GM21723 (cell line): ENCODE measurements around the gene CHKA.

Source experiments
- ATAC-seq: cut with Tn5 transposase; IDR thresholded peaks from one replicate; pipeline ENCODE4 v1.9.1; 2021; ENCODE audit warnings: mild to moderate bottlenecking, moderate library complexity; ENCODE audit not compliant: unreplicated experiment

CHKA gene

DNA sequence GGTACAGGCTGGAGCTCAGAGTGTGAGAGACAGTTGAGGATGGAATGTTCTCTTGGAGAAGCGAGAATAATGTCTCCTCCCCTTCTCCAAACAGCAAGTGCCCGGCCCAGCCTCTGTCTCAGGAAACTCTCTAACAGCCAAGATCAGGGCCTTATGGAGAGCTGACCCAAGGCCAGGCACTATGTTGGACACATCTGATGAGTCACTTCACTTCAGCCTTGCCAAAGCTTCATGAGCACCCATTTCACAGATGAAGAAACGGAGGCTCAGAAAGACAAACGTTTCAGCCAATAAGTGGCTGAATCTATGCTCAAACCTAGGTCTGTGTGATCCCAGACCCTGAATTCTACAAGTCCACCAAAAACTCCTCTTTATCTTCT, 22.1 kb upstream of the CHKA start:
- ATAC-seq = no peak

DNA sequence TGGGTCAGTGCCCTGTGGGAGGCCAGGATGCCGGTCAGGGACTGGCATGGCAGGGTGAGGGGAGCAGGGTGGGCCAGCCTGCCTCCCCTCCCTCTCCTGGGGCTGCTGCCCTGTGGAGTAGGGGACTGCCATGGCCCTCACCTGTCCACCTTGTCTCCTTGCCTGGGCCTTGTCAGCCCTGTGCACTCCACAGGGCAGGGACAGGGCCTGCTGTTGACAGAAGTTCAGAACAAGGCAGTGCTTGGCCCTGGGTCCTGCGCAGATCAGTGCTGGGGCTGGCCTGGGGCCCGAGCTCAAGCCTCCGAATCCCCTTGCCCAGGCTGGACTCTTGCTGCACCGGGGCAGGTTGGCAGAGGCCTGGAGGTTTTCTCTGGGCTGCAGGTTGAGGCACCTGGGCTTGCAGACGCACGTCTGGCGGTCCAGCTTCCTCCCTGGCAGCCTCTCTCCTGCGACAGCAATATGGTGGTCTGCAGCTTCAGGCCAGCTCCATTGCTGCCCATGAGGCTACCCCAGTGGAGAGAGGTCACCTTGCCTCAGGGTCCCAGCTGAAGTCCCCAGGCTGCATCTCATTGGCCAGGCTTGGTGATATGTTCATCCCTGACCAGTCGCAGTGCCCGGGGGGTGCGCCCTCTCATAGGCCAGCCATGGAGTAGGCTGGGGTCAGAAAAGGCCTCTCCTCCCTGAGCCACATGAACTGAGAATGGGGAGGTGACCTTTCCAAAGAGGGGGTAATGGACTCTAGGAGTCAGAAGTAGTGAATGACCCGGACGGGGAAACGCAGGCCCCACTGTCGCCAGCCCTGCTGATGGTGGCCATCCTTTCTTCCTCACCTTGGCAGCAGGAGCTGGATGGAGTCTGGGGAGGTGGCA, 21.5 kb upstream of the CHKA start:
- no peak for ATAC-seq

DNA sequence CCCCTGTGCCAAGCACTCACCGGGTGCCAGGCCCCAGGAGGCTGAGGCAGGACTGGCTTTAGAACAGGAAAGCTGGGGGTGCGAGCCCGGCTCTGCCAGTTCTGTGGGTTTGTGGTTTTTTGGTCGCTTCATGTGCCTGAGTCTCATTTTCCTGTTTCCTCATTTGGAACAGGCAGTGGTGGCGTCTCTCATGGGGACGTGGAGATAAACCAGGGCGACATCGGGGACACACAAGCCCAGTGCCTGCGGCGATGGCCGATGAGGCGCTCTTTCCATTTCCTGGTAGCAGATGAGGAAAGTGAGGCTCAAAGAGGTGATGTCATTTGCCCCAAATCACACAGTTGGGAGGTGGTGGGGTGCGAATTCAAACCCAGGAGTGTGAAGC, 20.8 kb upstream of the CHKA start:
- ATAC-seq = no peak

DNA sequence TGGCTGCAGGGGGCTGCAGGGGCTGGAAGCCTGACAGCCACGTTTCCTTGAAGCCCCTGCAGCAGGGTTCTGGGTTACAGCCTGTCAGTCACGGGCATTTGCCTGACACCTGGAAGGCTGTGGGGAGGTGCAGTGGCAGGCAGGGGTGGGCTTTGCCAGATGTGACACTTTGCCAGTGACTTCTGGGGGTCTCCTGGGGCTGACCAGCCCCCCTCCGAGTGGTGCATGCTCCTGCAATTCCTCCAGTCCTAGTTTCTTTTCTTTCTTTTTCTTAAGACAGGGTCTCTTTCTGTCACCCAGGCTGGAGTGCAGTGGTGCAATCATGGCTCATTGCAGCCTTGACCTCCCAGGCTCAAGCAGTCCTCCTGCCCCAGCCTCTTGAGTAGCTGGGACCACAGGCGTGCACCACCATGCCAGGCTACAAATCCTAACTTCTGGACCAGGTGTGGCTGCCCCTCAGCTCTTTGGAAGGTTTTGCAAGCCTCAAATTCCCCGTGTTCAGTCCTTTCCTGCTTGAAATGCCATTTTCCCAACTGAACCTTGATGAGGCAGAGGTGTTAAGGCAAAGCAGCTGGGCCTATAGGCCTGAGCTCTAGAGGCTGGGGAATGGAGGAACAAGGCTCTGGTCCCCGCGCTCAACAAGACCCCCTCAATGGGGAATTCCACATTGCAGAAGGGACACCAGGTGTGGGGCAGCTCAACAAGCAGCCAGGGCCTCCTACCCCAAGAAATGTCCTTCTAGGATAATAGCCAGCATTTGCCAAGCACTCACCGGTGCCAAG, 20.2 kb upstream of the CHKA start:
- ATAC-seq = no peak

DNA sequence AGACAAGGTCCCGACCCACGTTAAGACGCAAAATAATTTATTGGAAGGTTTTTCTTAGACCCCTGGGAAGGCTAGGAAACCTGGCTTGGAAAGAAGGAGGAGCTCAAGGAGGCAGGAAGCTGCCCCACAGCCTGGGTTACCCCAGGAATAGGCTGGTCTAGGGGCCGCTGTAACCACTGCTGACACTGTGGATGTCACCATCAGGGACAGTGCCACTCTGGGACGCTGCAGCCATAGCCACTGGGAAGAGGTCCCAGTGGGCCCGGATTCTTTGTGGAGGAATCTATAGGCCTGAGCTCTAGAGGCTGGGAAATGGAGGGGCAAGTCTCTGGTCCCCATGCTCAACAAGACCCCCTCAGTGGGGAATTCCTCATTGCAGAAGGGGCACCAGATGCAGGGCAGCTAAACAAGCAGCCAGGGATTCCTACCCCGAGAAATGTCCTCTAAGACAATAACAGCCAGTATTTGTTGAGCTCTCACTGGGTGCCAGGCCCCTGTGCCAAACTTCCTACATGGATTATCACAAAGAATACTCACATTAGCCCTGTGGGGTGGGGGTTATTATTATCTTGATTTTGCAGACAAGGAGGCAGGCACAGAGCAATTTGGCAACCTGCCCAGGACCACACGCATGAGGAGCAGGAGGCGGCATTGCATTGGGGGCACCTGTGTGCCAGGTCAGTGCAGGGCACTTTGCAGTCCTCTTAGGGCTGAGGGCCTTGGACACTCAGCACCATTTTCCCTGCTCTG, 19.5 kb upstream of the CHKA start:
- no peak for ATAC-seq

DNA sequence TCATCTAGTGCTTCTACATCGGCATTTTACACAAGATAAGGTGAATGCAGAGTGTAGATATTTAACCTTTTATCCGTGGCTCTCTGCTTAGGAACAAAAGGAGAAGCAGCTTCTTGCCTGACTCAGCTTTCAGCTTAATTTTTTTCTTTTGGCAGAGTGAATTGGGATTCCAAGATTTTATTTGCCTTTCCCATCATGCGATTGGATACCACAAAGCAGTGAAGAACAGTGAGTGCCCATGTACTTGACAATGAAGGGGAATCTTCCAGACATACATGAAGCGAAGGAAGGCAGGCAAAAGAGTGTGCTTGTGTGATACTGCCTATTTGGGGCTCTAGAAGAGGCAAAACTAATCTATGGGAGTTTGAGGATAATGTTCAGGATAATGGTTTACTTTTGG, 17.0 kb upstream of the CHKA start:
- no peak for ATAC-seq

DNA sequence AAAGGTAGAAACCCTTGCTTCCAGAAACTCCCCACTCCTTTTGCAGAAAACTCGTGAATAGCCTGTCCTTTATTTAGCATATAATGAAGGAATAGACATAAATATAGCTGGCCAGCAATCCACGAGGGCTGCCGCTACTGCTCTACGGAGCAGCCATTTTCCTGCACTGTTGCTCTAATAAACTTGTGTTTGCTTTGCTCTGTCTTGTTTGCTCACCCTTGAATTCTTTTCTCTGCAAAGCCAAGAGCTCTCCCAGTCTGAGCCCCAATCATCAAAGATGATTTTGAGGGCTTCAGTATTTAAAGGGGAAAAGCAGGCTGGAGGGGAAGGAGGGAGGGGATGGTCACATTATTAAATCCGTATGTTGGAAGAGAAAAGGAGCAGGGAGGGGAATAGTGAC, 16.6 kb upstream of the CHKA start:
- ATAC-seq = no peak

DNA sequence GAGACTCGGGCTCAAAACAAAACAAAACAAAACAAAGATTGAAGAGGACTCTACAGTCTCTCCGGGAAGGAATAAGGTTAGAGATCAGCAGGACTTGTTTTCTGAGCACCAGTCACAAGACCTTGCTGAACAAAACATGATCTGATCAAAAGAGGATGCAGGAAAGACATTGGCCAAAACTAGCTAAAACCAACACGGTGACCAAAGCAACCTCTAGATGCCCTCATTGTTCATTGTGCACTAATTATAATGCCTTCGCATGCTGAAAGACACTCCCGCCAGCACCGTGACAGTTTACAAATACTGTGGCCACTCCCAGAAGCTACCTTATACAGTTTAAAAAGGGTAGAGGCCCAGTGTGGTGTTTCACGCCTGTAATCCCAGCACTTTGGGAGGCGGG, 15.7 kb upstream of the CHKA start:
- no peak for ATAC-seq

DNA sequence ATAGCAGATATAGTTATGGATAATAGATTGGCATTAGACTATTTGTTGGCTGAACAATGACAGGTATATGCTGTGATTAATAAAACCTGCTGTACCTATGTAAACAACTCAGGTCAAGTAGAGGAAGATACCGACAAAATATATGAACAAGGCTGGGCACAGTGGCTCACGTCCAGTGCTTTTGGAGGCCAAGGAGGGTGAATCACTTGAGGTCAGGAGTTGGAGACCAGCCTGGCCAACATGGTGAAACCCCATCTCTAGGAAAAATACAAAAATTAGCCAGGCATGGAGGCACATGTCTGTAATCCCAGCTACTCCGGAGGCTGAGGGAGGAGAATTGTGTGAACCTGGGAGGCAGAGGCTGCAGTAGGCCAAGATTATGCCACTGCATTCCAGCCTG, 14.0 kb upstream of the CHKA start:
- ATAC-seq = no peak

DNA sequence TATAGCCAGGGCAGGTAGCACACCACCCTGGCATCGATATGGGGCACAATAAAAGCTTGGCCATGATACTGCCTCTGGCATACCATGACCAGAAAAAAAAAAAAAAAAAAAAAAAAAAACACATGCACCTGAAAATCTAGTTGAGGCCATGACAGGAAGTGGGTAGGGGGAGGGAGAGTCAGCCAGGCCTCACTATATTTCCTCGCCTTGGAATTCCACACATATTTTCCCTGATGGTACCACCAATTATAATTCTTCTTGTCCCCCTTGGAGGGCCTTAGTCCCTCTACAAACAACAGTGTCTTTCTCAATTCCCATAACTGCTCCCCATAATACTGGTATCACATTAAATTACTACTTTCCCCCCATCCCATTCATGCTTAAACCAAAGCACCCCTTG, 12.6 kb upstream of the CHKA start:
- no peak for ATAC-seq

DNA sequence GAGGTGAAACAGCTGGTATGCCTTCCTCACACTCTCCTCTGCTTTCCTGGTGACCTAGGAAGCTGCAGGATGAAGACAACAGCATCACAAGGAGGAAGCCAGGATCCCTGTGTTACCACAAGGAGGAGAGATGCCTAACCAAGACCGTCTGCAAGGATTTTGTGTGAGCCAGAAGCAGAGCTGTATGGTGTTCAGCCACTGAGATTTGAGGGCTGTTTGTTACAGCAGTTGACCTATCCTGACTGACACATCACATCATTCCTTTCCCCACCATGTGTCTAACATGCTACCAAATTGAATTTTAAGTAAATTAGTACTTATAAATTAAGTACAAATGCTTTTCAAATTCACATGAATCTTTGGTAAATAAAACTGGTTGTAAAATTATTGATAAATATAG, 8.9 kb upstream of the CHKA start:
- ATAC-seq = no peak

DNA sequence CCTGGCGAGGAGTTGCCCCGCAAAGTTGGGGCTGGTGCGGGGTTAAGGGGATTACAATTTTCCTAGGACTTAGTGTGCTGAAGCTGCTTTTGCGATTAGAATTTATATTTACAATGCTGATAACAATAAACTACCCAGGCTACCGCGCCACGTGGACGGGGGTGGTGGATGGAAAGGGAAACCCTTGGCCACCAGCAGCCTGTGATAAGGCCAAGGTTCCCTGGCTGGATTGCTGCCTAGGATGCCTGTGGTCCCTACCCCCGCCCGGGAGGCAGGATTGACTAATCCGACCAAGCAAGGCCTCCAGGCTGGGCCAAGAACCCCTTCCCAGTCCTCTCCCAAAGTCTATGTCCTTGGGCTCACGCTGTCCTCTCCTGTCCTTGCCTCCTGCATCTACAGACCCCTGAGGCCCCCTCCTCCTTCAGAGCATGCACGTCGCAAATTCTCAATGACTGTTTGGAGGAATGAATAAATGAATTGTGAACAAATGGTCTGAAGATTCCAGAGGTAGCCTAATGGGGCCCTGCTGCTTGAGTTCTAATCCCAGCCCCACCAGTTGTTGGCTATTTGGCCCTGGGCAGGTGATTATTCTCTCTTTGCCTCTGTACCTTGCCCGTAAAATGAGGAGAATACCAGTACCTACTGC, 7.6 kb upstream of the CHKA start:
- ATAC-seq = no peak

DNA sequence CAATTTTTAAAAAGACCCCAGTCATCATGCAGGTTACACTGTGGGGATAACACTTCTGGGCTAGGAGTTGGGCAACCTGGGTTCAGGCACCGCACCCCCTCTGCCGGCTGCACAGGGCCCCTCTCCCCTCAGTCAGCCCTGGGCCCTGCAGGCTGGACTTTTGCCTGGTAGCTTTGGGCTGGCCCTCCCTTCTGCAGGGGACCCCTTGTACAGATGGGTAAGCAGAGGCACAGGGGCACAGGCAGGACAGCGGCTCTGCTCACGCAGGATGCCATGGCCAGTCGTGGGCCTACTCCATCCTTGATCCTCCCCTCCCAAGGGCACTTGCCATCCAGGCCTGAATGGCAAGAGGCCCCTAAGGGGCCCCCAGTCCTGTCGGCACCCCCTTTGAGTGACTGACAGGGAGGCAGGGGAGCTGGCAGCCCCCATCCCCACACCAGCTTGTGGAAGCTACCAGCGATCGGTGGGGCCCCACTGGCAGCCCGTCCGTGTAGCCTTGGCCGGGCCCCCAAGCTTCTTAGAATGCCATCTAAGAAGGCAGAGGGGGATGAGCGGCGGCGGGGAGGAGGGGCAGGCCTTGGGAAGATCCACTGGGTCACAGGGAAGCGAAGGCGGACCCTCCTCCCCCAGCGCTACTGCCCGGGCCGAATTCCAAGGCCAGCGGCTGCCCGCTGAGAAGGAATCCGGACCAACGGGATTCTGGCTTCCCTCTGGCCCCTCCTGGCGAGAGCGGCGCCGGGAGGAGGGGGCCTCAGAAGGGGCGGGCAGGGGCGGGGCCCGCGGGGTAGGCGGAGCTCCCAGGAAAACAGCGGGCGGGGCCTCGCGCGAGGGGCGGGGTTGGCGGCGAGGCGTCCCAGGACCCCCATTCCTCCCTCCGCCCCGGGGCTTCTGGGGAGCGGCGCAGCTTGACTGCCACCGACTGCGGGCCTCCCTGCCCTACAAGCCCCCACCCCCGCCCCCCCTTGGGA, 6.8 kb upstream of the CHKA start:
- ATAC-seq = no peak

DNA sequence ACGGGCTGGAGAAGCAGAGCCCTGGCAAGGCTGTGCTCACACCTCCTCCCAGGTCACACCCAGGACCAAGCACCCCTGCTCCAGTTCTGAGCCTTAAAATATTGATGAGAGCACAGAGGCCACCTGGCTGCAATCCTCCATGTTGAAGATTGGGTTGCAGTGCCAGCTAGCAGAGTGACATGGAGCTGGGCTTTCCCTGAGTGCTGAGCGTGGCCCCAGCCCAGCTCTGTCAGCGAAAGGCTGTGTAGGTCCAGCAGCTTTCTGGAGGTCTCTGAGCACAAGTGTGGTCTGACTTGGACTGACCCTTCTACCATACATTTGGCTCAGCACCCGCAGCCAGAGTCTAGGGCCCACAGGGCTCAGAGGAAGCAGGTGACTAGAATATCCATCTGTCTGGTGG, 4.0 kb upstream of the CHKA start:
- no peak for ATAC-seq

DNA sequence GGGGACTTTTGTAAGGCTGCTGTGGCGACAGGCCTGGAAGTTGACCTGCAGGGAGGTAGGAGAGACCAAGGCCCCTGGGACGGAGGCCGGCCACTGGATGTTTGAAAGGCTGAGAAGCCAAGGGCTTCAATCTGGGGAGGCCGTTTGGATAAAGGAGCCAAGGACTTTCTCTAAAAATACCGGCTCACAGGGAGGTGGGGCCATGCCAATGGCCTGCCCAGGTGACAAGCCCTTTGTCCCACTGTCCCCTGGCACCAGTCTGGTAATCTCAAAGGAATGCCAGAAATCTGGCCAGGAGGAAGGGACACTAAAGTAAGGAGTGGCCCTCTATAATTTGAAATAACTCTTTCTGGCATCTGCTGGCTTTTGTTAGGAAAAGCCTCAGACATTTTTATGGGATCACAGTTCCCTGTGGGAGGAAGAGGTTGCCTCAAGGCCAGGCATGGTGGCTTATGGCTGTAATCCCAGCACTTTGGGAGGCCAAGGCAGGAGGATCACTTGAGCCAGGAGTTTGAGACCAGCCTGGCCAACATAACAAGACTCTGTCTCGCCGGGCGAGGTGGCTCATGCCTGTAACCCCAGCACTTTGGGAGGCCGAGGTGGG, 1.9 kb upstream of the CHKA start:
- ATAC-seq = no peak

DNA sequence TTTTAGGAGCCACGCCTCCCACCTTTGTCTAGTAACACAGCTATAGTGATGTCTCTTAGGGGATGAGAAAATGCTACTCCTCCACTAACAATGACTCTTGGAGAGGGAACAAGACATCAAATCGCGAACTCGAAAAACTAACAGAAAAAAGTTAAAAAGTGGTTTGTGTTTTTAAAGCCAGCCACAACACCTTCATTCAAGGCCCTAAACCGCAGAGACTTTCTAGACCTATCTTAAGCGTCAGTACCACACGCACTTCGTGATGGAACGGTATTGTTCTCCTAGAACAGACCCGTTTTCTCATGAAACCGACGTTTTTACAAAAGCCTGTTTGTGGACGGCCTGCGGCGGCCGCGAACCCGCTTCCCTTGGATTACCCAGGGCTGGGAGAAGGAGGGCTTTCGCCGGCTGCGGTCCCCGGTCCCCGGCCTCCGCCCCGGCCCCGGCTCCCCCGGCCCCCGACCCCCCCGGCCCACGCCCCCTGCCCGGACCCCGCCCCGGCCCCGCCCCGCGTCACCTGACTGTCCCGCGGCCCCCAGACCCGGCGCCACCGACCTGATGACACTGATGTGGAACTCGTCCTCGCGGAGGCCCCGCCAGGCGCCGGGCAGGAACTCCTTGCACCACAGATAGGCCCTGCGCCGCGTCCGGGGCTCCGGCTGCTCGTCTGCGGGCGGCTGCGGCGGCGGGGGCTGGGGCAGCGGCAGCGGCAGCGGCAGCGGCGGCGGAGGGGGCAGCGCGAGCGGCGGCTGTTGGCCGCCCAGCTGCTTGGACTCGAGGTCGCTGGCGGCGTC, 718 bp downstream of the CHKA start:
- peak; percentile 12 for ATAC-seq

DNA sequence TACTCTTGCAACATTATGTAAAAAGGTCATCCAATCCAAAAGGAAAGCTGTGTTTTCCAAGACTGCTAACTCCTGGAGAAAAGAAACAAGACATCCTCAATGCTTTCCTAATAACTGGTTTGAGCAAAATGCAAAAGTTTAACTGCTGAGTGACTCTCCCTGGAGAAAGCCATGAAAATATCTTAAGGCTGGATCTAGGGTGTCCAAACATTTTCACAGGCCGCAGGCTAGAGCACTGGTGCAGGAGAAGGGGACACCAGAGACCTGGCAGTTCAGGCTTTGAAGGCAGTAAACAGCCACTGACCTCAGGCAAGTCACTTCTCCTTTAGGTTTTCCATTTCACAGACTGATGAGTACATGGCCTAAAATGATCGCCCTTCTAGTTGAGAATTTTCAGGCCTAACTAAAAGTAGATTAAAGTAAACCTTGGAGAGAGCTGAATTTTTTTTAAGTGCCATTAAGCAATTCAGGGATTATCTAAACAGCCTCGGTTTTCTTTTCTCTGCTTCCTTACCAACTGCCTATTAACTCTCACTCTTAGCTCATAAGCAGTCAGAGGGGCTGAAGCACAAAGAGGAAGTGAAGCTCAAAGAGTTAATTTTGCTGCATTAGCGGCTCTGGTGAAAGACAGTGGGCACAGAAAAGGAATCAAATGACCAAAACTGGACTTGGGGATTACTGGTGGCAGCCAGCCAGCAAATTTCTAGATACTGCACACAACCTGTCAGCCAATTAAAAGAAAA, 2.3 kb downstream of the CHKA start:
- no peak for ATAC-seq

DNA sequence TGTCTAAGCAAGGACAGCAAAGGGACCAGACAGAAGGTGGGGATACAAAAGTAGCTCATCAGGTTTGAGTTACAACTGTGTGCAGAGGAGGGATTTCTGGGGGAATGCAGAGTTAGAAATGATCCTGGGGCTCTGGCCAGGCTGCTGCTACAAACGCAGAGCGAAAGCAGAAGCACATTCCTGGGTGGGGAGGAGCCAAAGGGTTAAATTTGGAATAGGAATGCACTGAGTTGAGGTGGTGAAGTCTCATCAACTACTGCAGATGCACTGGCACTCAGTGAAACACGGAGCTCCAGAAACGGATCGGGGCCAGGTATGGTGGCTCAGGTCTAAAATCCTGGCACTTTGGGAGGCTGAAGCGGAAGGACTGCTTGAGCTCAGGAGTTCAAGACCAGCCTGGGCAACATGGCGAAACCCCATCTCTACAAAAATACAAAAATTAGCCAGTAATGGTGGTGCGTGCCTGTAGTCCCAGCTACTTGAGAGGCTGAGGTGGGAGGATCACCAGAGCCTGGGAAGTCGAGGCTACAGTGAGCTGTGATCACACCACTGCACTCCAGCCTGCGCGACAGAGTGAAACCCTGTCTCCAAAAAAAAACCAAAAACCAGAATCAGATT, 3.2 kb downstream of the CHKA start:
- ATAC-seq = no peak
